ENCODE results near the gene POPDC3. TPM values are rescaled to one million over a fixed set of nuclear protein-coding genes. Genes with fewer than 3 reads are reported as not detected.
A peak's percentile ranks its signal among the peaks of the same experiment; 100 is the strongest.

The POPDC3 gene
- total RNA-seq, 1 experiment from 2014 or later = 29.2 TPM

- intact Hi-C loops (cut with micrococcal nuclease; ENCODE audit: unreplicated experiment) (no loop called here), in situ Hi-C loops (cut with HindIII; ENCODE audit: low pct_unique_long_range_greater_than_20kb, low sequenced_read_pairs) (no loop called here)
- ChIA-PET POLR2A (no interaction called here), CTCF (no interaction called here)
- H3K4me1 ChIP-seq (ENCODE audit: control insufficient read depth, insufficient read depth, low read length) = peaks cover 24% of the 10 kb centered on the region
- H3K9me3 ChIP-seq (ENCODE audit: control insufficient read depth, insufficient read depth, low read depth, low read length) = no peaks in the 10 kb centered on the region
- no peak overlapping the region for H3K4me3 ChIP-seq (ENCODE audit: low read depth in 2 of 2, low read length in 2 of 2)
- no peak for ATAC-seq
- no TSS peak for BruUV-seq (replicated peaks)
- no peak overlapping the region for H3K27ac ChIP-seq (ENCODE audit: low read length)
- H3K27me3 ChIP-seq (ENCODE audit: control insufficient read depth, insufficient read depth, low read length) = no peaks in the 10 kb centered on the region
- no peaks in the 10 kb centered on the region for H3K36me3 ChIP-seq (ENCODE audit: control insufficient read depth, insufficient read depth, low read length)
- TF ChIP-seq POLR2AphosphoS5 (IDR thresholded peaks at IDR 0.05; ENCODE audit: low read depth, low read length) (no peak), TCF7L2 (IDR thresholded peaks at IDR 0.05; ENCODE audit: low read depth, low read length) (no peak), REST (IDR thresholded peaks at IDR 0.05; ENCODE audit: insufficient read depth in 1 of 2, low read depth in 2 of 2, low read length in 1 of 2) (no peak), SIN3A (IDR thresholded peaks at IDR 0.05; ENCODE audit: borderline replicate concordance, insufficient read depth, low read depth, low read length) (no peak), CTCF (IDR thresholded peaks at IDR 0.05) (no peak)
- no peak for DNase-seq (ENCODE audit: low read depth, low spot score)
Measured at GRCh38 chr6:105184921-105185320, 5.1 kb upstream of the POPDC3 start.

- DNase-seq (ENCODE audit: low read depth, low spot score) (no peak), ATAC-seq (no peak)
- ChIA-PET CTCF (interaction anchor here (0.6 kb wide), 1 partner anchor 121 kb away, joined by 4 read pairs; no protein-coding TSS in a partner anchor), POLR2A (interaction anchor here (0.5 kb wide), 1 partner anchor 58 kb away, joined by 3 read pairs; no protein-coding TSS in a partner anchor)
- Histone ChIP-seq H3K36me3 (ENCODE audit: control insufficient read depth, insufficient read depth, low read length) (no peaks in the 10 kb centered on the region), H3K4me1 (ENCODE audit: control insufficient read depth, insufficient read depth, low read length) (peaks cover 37% of the 10 kb centered on the region), H3K4me3 (ENCODE audit: low read depth in 2 of 2, low read length in 2 of 2) (no peak overlapping the region), H3K27ac (ENCODE audit: low read length) (peak overlapping the region; percentile 49), H3K27me3 (ENCODE audit: control insufficient read depth, insufficient read depth, low read length) (no peaks in the 10 kb centered on the region), H3K9me3 (ENCODE audit: control insufficient read depth, insufficient read depth, low read depth, low read length) (no peaks in the 10 kb centered on the region)
- in situ Hi-C loops (cut with HindIII; ENCODE audit: low pct_unique_long_range_greater_than_20kb, low sequenced_read_pairs) = no loop called here
- no TSS peak for BruUV-seq (replicated peaks)
- intact Hi-C loops (cut with micrococcal nuclease; ENCODE audit: unreplicated experiment) = no loop called here
- TF ChIP-seq SIN3A (IDR thresholded peaks at IDR 0.05; ENCODE audit: borderline replicate concordance, insufficient read depth, low read depth, low read length) (no peak), TCF7L2 (IDR thresholded peaks at IDR 0.05; ENCODE audit: low read depth, low read length) (no peak), POLR2AphosphoS5 (IDR thresholded peaks at IDR 0.05; ENCODE audit: low read depth, low read length) (no peak), CTCF (IDR thresholded peaks at IDR 0.05) (no peak), REST (IDR thresholded peaks at IDR 0.05; ENCODE audit: insufficient read depth in 1 of 2, low read depth in 2 of 2, low read length in 1 of 2) (no peak)
Measured at GRCh38 chr6:105181981-105182515, 2.2 kb upstream of the POPDC3 start.

Data from Panc1 (cell line).